ENCODE measurements around the gene FIGN. TPM values are rescaled to one million over a fixed set of nuclear protein-coding genes. Genes with fewer than 3 reads are reported as not detected.

FIGN gene
- total RNA-seq, 2 donors from 2014 or later, result 18.6 to 20.5 TPM

DNA sequence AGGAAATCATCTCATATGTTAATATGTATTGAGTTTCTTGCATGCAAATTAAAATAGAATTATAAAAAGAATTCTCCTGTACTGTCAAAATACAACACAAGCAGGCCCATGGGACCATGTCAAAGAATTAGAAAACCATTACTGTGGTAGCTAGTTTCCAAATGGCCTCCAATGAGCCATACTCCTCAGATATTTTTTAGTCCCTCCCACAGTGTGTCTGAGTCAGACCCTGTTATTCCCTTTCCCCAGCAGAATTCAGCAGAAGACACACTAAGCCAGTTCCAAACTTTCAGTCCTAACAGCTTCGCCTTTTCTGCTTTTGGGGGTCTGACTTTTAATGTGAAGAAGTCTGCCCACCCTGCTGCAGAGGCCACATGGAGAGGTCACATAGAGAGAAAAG is 86.7 kb downstream of the FIGN start:
- no peaks in the 10 kb centered on the region for H3K9me3 ChIP-seq (ENCODE audit: control insufficient read depth, low read length)
- H3K27me3 ChIP-seq (ENCODE audit: control insufficient read depth, insufficient read depth, low read length, poor library complexity, severe bottlenecking), result no peaks in the 10 kb centered on the region
- no peak overlapping the region for H3K4me3 Mint-ChIP-seq
- H3K27ac Mint-ChIP-seq, result no peak overlapping the region
- H3K4me3 ChIP-seq (ENCODE audit: low read length), result no peak overlapping the region
- no peak overlapping the region for H3K27ac ChIP-seq (ENCODE audit: low read depth, low read length)
- peaks cover 30% of the 10 kb centered on the region for H3K4me1 Mint-ChIP-seq
- DNase-seq, result no peak
- H3K36me3 Mint-ChIP-seq (ENCODE audit: low read depth), result no peaks in the 10 kb centered on the region
- H3K27me3 Mint-ChIP-seq (ENCODE audit: insufficient read depth), result no peaks in the 10 kb centered on the region
- no peaks in the 10 kb centered on the region for H3K9me3 Mint-ChIP-seq
- WGBS, 2 experiments (ENCODE audit: insufficient coverage in 1 of 2, insufficient read length in 1 of 2), result 93% methylated on average over 1 of the region's 1 CpG; no CpG with 5 or more reads in 1 of the 2 experiments
- H3K36me3 ChIP-seq (ENCODE audit: control insufficient read depth, insufficient read depth, low read length), result no peaks in the 10 kb centered on the region
- TF ChIP-seq CTCF (conservative IDR thresholded peaks at IDR 0.05), result no peak
- no peak overlapping the region for H3K9ac ChIP-seq (ENCODE audit: extremely low read depth, low read length, poor library complexity, severe bottlenecking)
- peaks cover 3% of the 10 kb centered on the region for H3K4me1 ChIP-seq (ENCODE audit: control insufficient read depth, insufficient read depth, low read length)

DNA sequence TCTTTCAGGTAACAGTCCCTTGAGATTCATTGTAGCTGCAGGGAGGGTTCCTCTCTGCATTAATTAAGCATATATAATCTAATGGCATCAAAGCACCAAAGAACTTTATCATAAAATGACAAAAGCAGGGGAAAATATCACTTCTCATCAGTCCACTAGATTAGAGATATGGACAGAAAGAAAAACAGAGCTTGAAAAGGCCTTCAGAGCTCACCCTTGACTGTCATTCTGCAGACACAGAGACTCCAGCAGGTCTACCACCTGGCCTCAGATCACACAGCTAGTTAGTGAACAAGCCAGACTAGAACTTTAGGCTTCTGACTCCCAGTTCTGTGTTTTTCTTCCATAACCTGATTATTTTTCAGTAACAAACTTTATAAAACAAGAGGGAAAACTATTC is 88.5 kb downstream of the FIGN start:
- H3K27me3 ChIP-seq (ENCODE audit: control insufficient read depth, insufficient read depth, low read length, poor library complexity, severe bottlenecking), result no peaks in the 10 kb centered on the region
- no peaks in the 10 kb centered on the region for H3K9me3 ChIP-seq (ENCODE audit: control insufficient read depth, low read length)
- no peak overlapping the region for H3K4me3 ChIP-seq (ENCODE audit: low read length)
- peaks cover 3% of the 10 kb centered on the region for H3K4me1 ChIP-seq (ENCODE audit: control insufficient read depth, insufficient read depth, low read length)
- no peak for TF ChIP-seq CTCF (conservative IDR thresholded peaks at IDR 0.05)
- no peaks in the 10 kb centered on the region for H3K9me3 Mint-ChIP-seq
- H3K27ac Mint-ChIP-seq, result no peak overlapping the region
- H3K36me3 Mint-ChIP-seq (ENCODE audit: low read depth), result no peaks in the 10 kb centered on the region
- no peak overlapping the region for H3K4me3 Mint-ChIP-seq
- H3K27ac ChIP-seq (ENCODE audit: low read depth, low read length), result no peak overlapping the region
- H3K4me1 Mint-ChIP-seq, result peaks cover 25% of the 10 kb centered on the region
- no peaks in the 10 kb centered on the region for H3K27me3 Mint-ChIP-seq (ENCODE audit: insufficient read depth)
- H3K9ac ChIP-seq (ENCODE audit: extremely low read depth, low read length, poor library complexity, severe bottlenecking), result no peak overlapping the region
- no peaks in the 10 kb centered on the region for H3K36me3 ChIP-seq (ENCODE audit: control insufficient read depth, insufficient read depth, low read length)
- no peak for DNase-seq

DNA sequence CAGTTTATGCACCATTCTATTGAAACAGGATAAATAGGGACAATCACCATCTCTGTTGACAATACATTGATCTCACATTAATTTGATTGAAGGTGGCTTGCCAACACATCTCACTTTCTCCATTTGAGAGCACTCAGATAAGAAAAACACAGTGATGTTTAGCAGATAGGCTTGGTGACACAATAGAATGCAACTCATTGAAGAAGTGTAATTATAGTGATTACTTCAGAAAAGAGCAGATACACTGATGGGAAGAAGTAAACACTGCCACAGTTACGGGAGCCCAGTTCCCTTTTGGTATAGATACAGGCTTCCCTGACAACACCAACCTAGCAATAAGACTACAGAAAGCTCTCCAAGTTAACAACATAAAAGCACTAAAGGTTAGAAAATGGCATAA is 89.1 kb downstream of the FIGN start:
- Histone ChIP-seq H3K4me1 (ENCODE audit: control insufficient read depth, insufficient read depth, low read length) (peaks cover 3% of the 10 kb centered on the region), H3K9ac (ENCODE audit: extremely low read depth, low read length, poor library complexity, severe bottlenecking) (no peak overlapping the region), H3K36me3 (ENCODE audit: control insufficient read depth, insufficient read depth, low read length) (no peaks in the 10 kb centered on the region), H3K4me3 (ENCODE audit: low read length) (no peak overlapping the region), H3K27me3 (ENCODE audit: control insufficient read depth, insufficient read depth, low read length, poor library complexity, severe bottlenecking) (no peaks in the 10 kb centered on the region), H3K27ac (ENCODE audit: low read depth, low read length) (no peak overlapping the region), H3K9me3 (ENCODE audit: control insufficient read depth, low read length) (no peaks in the 10 kb centered on the region)
- 83% methylated on average over 1 of the region's 1 CpG; no CpG with 5 or more reads in 1 of the 2 experiments for WGBS, 2 experiments (ENCODE audit: insufficient coverage in 1 of 2, insufficient read length in 1 of 2)
- H3K36me3 Mint-ChIP-seq (ENCODE audit: low read depth), result no peaks in the 10 kb centered on the region
- no peak for DNase-seq
- H3K4me3 Mint-ChIP-seq, result no peak overlapping the region
- no peaks in the 10 kb centered on the region for H3K27me3 Mint-ChIP-seq (ENCODE audit: insufficient read depth)
- no peak overlapping the region for H3K27ac Mint-ChIP-seq
- peaks cover 25% of the 10 kb centered on the region for H3K4me1 Mint-ChIP-seq
- TF ChIP-seq CTCF (conservative IDR thresholded peaks at IDR 0.05), result no peak
- H3K9me3 Mint-ChIP-seq, result no peaks in the 10 kb centered on the region

Measured in endodermal cell (in vitro differentiated cells).